ENCODE measurements around the gene CACNA1H.

DNA sequence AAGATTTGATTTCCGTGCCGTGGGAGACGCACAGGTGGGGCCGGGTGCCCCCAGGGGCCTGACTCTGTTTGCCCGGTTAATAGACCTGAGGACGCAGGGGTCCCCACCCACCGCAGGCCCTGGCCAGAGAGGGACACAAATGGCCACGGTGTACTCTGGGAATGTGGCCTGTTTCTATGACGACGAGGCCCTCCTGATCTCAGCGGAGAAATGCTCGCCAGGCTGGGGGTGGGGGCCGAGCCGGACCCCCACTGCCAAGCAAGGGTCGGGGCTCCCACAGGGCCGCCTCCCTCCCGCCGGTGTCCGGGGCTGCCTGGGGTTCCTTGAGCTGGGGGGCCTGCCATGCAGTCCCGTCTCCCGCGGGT is 32.3 kb upstream of the CACNA1H start:
- no peak for TF ChIP-seq POLR2AphosphoS5 (IDR thresholded peaks at IDR 0.05)
- TF ChIP-seq, protein P1, sequence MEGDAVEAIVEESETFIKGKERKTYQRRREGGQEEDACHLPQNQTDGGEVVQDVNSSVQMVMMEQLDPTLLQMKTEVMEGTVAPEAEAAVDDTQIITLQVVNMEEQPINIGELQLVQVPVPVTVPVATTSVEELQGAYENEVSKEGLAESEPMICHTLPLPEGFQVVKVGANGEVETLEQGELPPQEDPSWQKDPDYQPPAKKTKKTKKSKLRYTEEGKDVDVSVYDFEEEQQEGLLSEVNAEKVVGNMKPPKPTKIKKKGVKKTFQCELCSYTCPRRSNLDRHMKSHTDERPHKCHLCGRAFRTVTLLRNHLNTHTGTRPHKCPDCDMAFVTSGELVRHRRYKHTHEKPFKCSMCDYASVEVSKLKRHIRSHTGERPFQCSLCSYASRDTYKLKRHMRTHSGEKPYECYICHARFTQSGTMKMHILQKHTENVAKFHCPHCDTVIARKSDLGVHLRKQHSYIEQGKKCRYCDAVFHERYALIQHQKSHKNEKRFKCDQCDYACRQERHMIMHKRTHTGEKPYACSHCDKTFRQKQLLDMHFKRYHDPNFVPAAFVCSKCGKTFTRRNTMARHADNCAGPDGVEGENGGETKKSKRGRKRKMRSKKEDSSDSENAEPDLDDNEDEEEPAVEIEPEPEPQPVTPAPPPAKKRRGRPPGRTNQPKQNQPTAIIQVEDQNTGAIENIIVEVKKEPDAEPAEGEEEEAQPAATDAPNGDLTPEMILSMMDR (IDR thresholded peaks at IDR 0.05), result no peak
- TF ChIP-seq POLR2A (IDR thresholded peaks at IDR 0.05; ENCODE audit: low read depth), result no peak
